Endodermal cell (in vitro differentiated cells): ENCODE data around the gene ATOSA. TPM values are rescaled to one million over a fixed set of nuclear protein-coding genes. Genes with fewer than 3 reads are reported as not detected.

Experiments used
- DNase-seq: peaks from one replicate; pipeline ENCODE4 v3.0.0-alpha.2; 2017
- H3K27ac ChIP-seq: 2 replicates; pipeline ENCODE4 v1.5.1; 2013; ENCODE audit warnings: mild to moderate bottlenecking, low read depth, low read length, moderate library complexity
- H3K27me3 ChIP-seq: 2 replicates; pipeline ENCODE4 v1.6.1; 2013; ENCODE audit warnings: mild to moderate bottlenecking, low read length, moderate library complexity; ENCODE audit not compliant: insufficient read depth, control insufficient read depth, poor library complexity, severe bottlenecking
- H3K36me3 ChIP-seq: 2 replicates; pipeline ENCODE4 v1.7.0; 2013; ENCODE audit warnings: mild to moderate bottlenecking, low read length, moderate library complexity; ENCODE audit not compliant: control insufficient read depth, insufficient read depth
- H3K4me1 ChIP-seq: one replicate; pipeline ENCODE4 v1.7.0; 2013; ENCODE audit warnings: low read length; ENCODE audit not compliant: control insufficient read depth, insufficient read depth
- H3K4me3 ChIP-seq: 2 replicates; pipeline ENCODE4 v1.5.1; 2013; ENCODE audit warnings: mild to moderate bottlenecking, low read length, moderate library complexity
- H3K9ac ChIP-seq: 2 replicates; pipeline ENCODE4 v1.6.1; 2013; ENCODE audit warnings: mild to moderate bottlenecking, low read length, moderate library complexity; ENCODE audit not compliant: poor library complexity, severe bottlenecking; ENCODE audit errors: extremely low read depth
- H3K9me3 ChIP-seq: 2 replicates; pipeline ENCODE4 v1.6.1; 2013; ENCODE audit warnings: mild to moderate bottlenecking, low read length, moderate library complexity; ENCODE audit not compliant: control insufficient read depth
- H3K27ac Mint-ChIP-seq: 2 replicates; pipeline ENCODE4 v1.8.0; 2020; ENCODE audit warnings: mixed read lengths
- H3K27me3 Mint-ChIP-seq: 2 replicates; pipeline ENCODE4 v1.8.0; 2021; ENCODE audit warnings: mild to moderate bottlenecking, mixed read lengths; ENCODE audit not compliant: insufficient read depth
- H3K36me3 Mint-ChIP-seq: 2 replicates; pipeline ENCODE4 v1.8.0; 2020; ENCODE audit warnings: low read depth, mixed read lengths
- H3K4me1 Mint-ChIP-seq: 2 replicates; pipeline ENCODE4 v1.8.0; 2020; ENCODE audit warnings: mixed read lengths
- H3K4me3 Mint-ChIP-seq: 2 replicates; pipeline ENCODE4 v1.8.0; 2020; ENCODE audit warnings: mild to moderate bottlenecking, moderate library complexity, mixed read lengths
- H3K9me3 Mint-ChIP-seq: 2 replicates; pipeline ENCODE4 v1.8.0; 2020; ENCODE audit warnings: mild to moderate bottlenecking, mixed read lengths
- WGBS, 2 experiments: methylation state at CpG; one replicate each; pipeline versions ENCODE4 v1.1.5 to v1.1.7; 2013; ENCODE audit warnings: missing lambda C conversion rate in 2 of 2, mixed read lengths in 1 of 2; ENCODE audit not compliant: insufficient coverage in 1 of 2, insufficient read length in 1 of 2; 5-methylcytosine and 5-hydroxymethylcytosine counted together
- total RNA-seq, 2 donors: library from RNA; stranded (reverse); fragmentation: NEBNext Ultra II Directional in 1 of 2; extraction: Animal tissue kit (Norgen Biotek cat#: 25700) in 1 of 2; gene quantifications; 2 replicates in 1 of 2; 3 replicates in 1 of 2; pipeline ENCODE4 v1.2.1, GENCODE V29; 2021
- TF ChIP-seq, protein P1 (sequence below): fragments of 200-600 bp; sonication (generic); conservative IDR thresholded peaks from 2 replicates; pipeline ENCODE4 v1.5.0; 2021; ENCODE audit warnings: antibody characterized with exemption, mild to moderate bottlenecking

The ATOSA gene
- total RNA-seq, 2 donors from 2014 or later: 18.6 to 27.8 TPM

DNA sequence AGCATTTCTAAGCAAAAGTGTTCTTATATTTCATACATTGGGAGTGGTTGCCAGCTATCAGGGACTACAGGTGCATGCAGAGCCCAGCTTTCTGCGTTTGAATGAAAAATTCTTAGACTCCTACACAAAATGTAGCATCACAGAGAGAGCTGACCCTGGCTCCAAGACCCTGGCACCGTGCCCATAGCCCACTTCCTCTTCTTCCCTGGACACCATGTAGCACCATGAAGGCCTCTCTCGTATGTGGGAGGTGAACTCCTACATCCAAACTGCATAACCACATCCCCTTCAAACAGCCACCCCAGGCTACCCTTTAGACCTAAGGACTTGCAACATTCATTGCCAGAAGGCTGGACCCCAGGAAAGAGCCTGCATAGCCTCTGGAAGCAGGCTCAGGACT is 35.8 kb upstream of the ATOSA start:
- no peak overlapping the region for H3K9ac ChIP-seq
- Mint-ChIP-seq H3K4me1 (peaks cover 7% of the 10 kb centered on the region), H3K9me3 (no peaks in the 10 kb centered on the region), H3K27me3 (no peaks in the 10 kb centered on the region), H3K36me3 (no peaks in the 10 kb centered on the region), H3K4me3 (no peak overlapping the region), H3K27ac (no peak overlapping the region)
- H3K36me3 ChIP-seq: no peaks in the 10 kb centered on the region
- no peaks in the 10 kb centered on the region for H3K27me3 ChIP-seq
- no peak for DNase-seq
- no peak overlapping the region for H3K27ac ChIP-seq
- WGBS, 2 experiments: 94 to 95% methylated on average over 2 to 3 of the region's 3 CpGs
- no peaks in the 10 kb centered on the region for H3K4me1 ChIP-seq
- no peaks in the 10 kb centered on the region for H3K9me3 ChIP-seq
- no peak overlapping the region for H3K4me3 ChIP-seq
- TF ChIP-seq, protein P1, sequence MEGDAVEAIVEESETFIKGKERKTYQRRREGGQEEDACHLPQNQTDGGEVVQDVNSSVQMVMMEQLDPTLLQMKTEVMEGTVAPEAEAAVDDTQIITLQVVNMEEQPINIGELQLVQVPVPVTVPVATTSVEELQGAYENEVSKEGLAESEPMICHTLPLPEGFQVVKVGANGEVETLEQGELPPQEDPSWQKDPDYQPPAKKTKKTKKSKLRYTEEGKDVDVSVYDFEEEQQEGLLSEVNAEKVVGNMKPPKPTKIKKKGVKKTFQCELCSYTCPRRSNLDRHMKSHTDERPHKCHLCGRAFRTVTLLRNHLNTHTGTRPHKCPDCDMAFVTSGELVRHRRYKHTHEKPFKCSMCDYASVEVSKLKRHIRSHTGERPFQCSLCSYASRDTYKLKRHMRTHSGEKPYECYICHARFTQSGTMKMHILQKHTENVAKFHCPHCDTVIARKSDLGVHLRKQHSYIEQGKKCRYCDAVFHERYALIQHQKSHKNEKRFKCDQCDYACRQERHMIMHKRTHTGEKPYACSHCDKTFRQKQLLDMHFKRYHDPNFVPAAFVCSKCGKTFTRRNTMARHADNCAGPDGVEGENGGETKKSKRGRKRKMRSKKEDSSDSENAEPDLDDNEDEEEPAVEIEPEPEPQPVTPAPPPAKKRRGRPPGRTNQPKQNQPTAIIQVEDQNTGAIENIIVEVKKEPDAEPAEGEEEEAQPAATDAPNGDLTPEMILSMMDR: no peak

DNA sequence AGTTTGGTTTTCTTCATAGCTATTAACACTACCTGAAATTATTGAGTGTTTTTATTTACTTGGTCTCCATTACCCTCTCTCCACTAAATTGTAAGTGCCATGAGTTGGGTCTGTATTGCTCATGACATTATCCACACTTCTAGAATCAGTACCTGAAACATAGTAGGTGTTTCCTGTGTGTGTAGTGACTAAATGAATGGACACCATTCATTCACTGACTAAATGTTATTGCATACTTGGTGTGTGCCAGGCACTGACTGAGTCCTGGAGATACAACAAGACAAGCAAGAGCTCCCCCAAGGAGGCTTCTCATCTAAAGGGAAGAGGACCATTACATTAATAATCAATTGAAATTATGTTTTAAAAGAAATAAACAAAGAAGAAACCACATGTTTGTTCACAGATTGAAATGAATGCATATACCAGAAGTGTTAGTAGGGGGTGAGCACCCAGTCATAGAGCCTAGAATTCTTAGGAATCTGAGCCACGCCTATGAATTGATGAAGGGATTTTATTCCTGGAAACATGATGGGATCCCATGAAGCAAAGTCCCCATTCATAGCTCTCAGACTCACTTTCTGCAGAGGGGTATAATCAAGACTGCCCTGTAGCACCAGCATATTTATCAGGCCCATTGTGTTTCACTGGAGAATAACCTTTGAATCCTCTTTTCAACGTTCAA is 31.7 kb upstream of the ATOSA start:
- no peaks in the 10 kb centered on the region for H3K9me3 Mint-ChIP-seq
- H3K27me3 Mint-ChIP-seq: no peaks in the 10 kb centered on the region
- TF ChIP-seq, protein P1: no peak
- 87 to 93% methylated on average over 2 of the region's 2 CpGs for WGBS, 2 experiments
- Histone ChIP-seq H3K27ac (no peak overlapping the region), H3K4me1 (no peaks in the 10 kb centered on the region), H3K4me3 (no peak overlapping the region), H3K27me3 (no peaks in the 10 kb centered on the region), H3K36me3 (no peaks in the 10 kb centered on the region), H3K9me3 (no peaks in the 10 kb centered on the region), H3K9ac (no peak overlapping the region)
- no peak for DNase-seq
- H3K4me1 Mint-ChIP-seq: peaks cover 16% of the 10 kb centered on the region
- H3K4me3 Mint-ChIP-seq: no peak overlapping the region
- no peak overlapping the region for H3K27ac Mint-ChIP-seq
- H3K36me3 Mint-ChIP-seq: no peaks in the 10 kb centered on the region

DNA sequence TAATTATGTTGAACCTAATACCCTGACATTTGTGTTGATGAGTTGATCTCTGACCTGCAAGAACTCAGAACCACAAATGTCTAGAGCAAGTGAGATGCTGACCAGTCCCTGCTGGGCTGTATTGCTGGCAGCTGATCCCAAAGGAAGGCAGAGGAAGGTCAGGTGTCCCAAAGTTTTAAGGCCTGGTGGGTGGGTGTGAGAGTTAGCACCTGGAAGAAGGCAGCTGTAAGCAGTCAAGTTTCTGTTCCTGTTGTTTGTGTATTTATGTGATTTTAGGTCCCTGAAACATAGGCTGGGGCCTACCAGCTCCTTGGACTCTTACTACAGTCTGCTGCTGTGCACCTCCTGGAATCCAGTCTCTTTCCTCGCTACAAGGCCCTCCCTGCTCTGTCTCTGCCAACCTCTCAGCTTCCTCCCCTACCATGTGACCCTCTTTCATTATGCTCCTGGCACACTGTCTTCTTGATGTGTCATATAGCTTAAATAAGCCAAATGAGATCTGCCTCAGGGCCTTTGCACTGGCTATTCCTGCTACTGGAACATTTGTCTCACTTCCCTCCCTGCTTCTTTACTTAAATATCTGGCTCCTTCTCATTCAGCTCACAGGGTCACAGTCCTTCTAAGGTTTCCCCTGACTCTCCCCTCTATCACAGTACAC is 31.0 kb upstream of the ATOSA start:
- TF ChIP-seq, protein P1: no peak
- H3K27ac Mint-ChIP-seq: no peak overlapping the region
- peak overlapping the region; percentile 53 for H3K4me3 Mint-ChIP-seq
- H3K4me1 Mint-ChIP-seq: peaks cover 16% of the 10 kb centered on the region
- H3K27me3 Mint-ChIP-seq: no peaks in the 10 kb centered on the region
- no peak overlapping the region for H3K9ac ChIP-seq
- no peaks in the 10 kb centered on the region for H3K9me3 ChIP-seq
- no peaks in the 10 kb centered on the region for H3K36me3 ChIP-seq
- WGBS, 2 experiments: 87 to 100% methylated on average over 1 of the region's 1 CpG
- H3K9me3 Mint-ChIP-seq: no peaks in the 10 kb centered on the region
- no peak for DNase-seq
- no peak overlapping the region for H3K4me3 ChIP-seq
- H3K27ac ChIP-seq: no peak overlapping the region
- no peaks in the 10 kb centered on the region for H3K27me3 ChIP-seq
- H3K4me1 ChIP-seq: no peaks in the 10 kb centered on the region
- H3K36me3 Mint-ChIP-seq: no peaks in the 10 kb centered on the region
